Measurements from ENCODE around the gene TH.

- no peak for TF ChIP-seq TAF1 (IDR thresholded peaks at IDR 0.05; ENCODE audit: borderline replicate concordance, low read depth, low read length)
- no peak for TF ChIP-seq POLR2AphosphoS5 (IDR thresholded peaks at IDR 0.05; ENCODE audit: low read depth, low read length)
Measured at GRCh38 chr11:2198621-2199365, 27.2 kb upstream of the TH start.
